HG03354 (cell line): ENCODE data around the gene ARL17B.
"Not testable (repeated sequence)": the region's sequence is repeated elsewhere in the genome, so short reads cannot be mapped to it uniquely, and the experiment has no call there.

Experiments used
- ATAC-seq: cut with Tn5 transposase; IDR thresholded peaks from one replicate; pipeline ENCODE4 v1.9.1; 2021; ENCODE audit warnings: mild to moderate bottlenecking; ENCODE audit not compliant: unreplicated experiment, poor library complexity, severe bottlenecking

ARL17B gene

DNA sequence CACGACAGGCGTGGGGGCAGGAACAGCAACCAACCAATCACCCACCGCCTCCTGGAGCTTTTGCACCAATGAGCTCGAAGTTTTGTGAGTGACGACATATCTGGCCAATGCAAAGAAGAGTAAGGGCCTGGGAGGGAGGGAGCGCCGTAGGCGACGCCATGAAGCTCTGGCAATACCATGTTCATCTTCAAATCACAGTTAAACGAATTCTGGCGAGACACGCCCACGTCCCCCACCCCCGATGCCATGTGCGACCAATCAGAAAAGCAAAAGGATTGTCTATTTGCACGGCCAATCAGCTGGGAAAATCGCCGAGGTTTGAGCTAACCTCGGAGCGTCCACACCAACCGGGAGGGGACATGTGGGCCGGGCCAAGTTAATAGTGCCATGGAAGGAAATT lies at the start of gene ARL17B:
Gene ARL17B (minus strand): TSS at position 12 of the 400 bp plus-strand sequence. CDS start 3,369 bp downstream, outside the sequence.
- ATAC-seq = peak; percentile 89

DNA sequence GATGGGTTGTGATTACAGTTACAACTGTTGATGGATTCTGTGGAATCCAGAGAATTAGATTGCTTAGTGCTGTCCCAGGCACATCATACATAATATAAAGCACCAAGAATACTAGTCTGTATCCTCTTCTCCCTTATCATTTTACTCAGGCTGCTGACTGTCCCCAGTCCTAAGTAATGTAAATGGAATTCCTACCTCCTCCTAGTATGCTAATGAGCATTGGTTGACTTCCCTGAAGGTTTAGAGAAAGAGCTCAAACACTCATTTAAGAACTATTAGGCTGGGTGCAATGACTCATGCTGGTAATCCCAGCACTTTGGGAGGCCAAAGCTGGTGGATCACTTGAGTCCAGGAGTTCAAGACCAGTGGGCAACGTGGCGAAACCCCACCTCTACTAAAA lies 48.3 kb upstream of the ARL17B start:
- not testable (repeated sequence) for ATAC-seq

DNA sequence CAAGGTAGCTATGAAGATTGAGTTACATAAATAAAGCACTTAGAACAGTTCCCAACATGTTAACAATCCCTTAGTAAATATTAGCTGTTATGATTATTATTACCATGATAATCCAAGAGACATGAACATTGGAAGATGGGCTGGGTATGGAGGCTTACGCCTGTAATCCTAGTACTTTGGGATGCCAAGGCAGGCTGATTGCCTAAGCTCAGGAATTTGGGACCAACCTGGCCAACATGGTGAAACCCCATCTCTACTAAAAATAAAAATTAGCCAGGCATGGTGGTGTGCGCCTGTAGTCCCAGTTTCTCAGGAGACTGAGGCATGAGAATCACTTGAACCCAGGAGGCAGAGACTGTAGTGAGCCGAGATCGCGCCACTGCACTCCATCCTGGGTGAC lies 45.6 kb upstream of the ARL17B start:
- not testable (repeated sequence) for ATAC-seq

DNA sequence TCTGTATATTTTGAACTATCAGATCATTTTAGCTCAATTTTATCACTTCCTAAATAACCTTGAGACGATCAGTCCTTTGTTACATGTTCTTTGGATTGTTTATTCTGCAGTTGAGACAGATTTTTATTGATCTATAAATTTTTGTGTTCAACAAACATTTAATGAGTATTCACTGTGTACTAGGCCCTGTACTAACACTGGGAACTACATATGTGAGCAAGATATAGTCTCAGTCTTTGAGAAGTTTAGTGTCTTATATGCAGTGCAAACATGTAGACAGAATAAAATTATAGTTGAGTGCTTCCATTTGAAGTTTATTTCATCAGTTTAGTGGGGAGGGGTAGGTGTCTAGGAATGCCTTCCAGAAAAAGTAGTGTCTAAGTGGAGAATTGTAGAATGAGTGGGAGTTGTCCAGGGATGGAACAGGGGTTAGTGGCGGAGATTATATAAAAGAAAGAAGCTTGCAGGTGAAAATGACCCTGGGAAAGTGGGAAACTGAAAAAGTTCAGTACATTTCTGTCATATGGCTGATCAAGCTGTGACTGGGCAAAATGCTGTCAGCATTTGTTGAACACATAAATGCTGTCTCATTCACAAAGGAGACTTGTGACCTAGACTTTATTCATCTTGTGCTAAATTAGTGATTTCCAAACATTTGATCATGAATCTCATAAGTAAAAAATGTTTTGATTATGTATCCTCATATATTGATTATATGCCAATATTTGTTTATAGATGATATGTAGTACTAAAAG lies 39.6 kb upstream of the ARL17B start:
- not testable (repeated sequence) for ATAC-seq

DNA sequence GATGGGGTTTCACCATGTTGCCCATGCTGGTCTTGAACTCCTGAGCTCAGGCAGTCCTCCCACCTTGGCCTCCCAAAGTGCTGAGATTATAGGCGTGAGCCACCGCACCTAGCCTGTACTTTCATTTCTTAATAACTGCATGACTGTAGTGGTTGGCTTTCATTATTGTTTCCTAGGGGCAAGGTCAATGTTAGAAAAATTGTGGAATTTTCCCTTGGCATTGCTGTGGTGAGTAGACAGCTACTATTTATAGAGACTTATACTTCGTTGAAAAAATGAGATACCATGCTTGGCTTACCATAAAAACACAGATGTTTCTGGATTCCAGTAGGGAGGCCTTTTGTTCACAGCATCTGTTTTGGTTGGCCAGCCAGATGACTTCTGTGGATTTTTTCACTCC lies 39.0 kb upstream of the ARL17B start:
- ATAC-seq = not testable (repeated sequence)

DNA sequence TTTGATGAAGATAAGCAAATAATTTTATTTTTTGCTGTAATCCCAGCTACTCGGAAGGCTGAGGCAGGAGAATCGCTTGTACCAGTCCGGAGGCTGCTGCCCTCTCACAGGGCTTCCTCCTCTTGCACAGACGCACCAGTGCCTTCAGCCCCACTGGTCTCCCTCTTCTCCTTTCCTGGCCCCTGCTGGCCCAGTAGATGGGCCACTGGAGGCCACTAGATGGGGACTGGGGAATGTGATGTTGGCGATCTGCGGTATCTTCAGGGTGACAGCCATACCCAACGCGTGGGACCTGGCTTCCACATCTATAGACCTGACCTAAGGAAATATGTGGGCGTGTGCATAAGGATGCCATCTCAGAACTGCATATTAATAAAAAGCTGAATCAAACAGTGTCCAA lies 38.4 kb upstream of the ARL17B start:
- not testable (repeated sequence) for ATAC-seq

DNA sequence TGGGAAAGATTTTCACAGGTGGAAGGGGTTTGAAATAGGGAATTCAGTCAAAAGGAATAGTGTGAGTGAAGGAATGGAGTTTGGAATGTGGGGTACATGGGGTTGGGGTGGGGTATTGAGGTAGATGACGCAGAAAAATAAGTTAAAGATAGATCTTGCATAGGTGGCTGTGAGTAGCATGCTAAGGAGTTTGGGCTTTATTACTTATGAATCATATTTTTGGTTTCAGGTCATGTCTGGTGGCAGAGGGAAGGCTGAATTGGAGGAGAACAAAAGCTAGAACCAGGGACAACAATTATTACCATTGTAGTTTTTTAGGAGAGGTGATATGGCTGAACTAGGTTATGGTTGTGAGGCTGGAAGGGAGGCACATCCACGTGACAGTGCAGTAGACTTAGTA lies 34.7 kb upstream of the ARL17B start:
- not testable (repeated sequence) for ATAC-seq

DNA sequence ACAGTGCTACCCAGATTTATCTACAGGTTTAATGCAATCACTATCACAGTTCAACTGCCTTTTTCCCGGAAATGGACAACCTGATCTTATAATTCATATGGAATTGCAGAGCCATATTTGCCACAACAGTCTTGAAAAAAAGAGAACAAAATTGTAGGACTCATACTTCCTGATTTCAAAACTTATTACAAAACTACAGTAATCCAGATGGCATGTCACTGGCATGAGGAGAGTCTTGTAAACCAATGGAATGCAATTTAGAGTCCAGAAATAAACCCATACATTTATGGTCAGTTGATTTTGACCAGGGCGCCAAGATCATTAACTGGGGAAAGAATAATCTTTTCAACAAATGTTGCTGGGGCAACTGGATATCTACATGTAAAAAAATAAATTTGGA lies 32.1 kb upstream of the ARL17B start:
- ATAC-seq = not testable (repeated sequence)

DNA sequence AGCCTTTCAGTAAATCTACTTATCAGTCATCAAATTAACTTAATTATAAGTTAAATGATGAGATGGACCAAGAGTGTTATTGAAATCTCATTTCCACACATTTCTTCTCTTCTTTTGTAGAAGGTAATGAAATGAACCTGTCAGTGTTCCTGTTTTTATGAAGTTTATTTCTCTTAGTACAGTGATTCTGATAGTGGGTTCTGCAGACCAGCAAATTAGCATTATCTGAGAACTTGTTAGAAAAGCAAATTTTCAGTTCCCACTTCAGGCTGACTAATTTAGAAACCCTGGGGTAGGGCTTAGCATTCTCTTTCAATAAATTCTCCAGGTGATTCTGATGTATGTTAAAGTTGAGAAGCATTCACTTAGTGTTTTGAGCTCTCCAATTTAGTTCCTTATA lies 23.9 kb upstream of the ARL17B start:
- ATAC-seq = peak; percentile 45

DNA sequence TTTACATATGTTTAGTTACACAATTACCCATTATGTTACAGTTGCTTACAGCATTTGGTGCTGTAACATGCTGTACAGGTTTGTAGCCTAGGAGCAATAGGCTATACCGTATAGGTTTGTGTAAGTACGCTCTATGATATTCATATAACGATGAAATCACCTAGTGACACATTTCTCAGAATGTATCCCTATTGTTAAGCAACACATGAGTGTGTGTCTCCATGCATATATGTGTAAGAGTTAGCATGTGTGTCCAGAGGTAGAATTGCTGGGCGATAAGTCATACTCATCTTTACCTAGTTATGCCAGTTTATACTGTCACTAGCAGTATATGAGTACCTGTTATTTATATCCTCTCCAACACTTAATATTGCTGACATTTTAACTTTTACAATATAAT lies 21.6 kb upstream of the ARL17B start:
- not testable (repeated sequence) for ATAC-seq

DNA sequence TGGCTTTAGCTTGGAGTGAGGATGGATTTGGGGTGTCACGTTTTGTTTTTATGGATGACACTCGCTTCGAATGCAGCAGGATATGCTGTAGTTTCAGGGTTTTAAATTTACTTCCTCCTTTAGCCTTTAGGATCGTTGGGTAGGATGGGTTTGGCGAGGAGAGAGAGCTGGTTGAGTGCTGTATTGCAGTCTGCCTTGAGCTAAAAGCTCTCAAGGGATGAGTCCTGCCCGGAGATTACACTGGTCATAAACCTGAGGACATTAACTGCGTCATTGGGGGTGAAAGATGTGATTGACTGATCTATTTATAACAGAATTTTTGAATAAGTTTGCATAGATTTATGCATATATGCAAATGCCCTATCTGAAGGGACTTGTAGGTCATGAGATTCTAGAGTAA lies 11.9 kb upstream of the ARL17B start:
- ATAC-seq = peak; percentile 58

DNA sequence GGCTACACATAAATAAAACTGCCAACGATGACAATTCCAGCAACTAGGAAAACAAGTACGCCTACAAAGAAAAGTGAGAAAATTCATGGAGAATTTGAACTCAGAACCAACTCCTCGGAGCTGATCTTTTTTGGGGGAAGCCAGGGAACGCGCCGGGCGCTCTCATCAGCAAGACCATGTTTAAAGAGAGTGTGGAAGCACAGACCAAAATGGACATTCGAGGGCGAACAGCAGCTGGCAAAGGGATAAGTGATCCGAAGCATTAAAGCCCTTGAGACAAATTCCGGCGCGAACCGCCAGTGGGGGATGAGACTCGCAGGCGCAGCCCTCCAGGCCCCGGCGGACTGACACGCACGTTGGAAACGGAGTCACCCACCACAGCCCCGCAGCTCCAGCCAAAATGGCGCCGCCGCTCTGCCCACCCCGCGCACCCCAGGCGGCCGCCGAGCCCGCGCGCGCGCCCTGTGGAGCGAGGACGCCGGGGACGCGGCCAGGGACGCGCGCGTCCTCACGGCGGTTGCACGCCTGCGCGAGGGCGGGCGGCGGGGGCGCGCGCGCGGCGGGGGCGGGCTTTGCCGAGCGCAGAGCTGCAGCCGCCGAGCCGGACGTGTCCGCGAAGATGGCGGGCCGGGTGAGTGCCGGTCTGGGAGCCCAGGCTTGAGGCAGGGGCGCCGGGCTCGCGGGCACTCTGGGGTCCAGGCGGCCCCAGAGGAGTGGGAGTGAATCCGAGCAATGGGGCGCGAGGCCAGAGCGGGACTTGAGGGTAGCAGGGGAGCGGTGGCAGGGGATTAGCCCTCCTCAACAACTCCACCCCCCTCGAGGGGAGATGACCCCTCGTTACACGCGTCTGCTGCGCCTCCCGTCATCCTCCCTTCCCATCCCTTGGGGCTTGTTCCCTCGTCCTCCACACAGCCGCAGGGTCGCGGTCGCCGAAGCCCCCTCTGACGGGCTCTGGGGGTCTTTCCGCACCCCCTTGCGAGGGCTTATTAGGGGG lies 11.0 kb upstream of the ARL17B start:
- ATAC-seq = peak; percentile 75

DNA sequence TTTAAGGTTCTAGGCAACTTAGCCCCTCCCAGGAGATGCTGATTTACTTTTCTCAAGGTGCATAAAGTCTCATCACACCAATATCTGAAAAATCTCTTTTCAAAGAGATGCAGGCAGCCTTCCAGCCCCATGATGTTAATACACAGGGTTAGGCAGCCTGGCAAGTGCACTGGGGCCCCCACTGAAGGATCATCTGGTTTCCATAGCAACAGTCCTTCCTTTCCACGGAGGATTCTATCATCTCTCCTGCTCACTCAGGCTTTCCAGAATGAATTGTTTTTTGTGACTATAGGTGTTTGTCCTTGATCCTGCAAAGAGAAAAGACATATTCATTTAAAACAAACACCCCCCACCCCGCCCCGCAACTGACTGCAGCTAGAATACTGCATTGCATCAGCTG lies 6.0 kb upstream of the ARL17B start:
- not testable (repeated sequence) for ATAC-seq

DNA sequence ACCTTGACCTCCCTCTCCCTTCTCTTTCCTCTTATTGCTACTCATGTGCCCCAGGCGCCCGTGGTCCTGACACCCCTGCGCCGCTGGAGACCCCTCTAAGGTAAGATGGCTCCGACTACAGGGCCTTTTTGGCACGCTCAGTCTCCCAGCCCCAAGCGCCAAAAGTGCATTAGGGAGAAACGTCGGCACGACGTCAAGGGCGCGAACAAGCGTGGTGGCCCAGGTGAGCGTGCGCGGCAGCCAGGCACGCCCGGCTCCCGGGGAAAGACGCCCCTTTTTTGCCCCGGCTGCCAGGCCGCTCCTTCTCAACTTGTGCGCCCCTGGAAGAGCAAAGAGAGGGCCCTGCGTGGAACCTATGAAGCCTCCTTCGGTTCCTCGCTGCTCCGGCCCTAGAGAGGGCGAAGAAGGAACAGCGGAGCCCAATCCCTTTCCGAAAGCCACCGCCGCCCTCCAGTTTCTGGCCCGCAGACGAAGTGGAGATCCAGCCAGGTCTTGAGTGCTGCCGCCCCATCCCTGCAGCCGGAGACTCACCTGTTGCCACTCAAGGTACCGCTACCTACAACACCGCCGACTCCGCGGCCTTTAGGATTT lies 326 bp downstream of the ARL17B start:
- peak; percentile 59 for ATAC-seq

DNA sequence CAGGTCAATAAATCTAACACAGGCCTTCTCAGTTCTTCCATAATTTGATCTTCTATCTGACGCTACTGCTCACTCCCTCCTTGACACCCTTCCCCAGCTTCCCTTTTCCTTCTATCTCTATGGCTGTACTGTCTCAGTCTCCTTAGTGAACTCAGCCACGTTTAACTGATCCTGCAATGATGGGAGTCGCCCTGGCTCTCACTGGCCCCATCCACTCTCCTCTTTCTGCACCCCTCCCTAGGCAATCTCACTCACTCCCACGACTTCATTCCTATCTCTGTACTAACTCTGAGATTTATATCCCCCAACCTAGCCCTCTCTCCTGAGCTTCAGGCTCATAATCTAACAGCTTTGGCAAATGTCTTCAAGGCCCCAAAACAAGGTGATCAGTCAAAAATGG lies 7.7 kb downstream of the ARL17B start:
- not testable (repeated sequence) for ATAC-seq

DNA sequence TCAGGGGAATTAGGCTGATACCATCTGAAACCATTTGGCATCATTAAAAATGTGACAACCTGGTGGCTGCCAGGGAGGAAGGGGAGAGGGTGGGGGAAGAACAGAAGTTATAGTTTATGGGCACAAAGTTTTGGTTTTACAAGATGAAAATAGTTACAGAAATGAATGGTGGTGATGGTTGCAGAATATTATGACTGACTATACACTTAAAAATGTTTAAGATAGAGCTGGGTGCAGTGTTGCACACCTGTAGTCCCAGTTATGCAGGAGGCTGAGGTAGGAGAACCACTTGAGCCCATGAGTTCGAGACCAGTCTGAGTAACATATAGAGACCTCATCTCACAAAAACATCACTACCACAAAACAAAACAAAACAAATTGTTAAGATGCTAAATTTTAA lies 12.5 kb downstream of the ARL17B start:
- not testable (repeated sequence) for ATAC-seq

DNA sequence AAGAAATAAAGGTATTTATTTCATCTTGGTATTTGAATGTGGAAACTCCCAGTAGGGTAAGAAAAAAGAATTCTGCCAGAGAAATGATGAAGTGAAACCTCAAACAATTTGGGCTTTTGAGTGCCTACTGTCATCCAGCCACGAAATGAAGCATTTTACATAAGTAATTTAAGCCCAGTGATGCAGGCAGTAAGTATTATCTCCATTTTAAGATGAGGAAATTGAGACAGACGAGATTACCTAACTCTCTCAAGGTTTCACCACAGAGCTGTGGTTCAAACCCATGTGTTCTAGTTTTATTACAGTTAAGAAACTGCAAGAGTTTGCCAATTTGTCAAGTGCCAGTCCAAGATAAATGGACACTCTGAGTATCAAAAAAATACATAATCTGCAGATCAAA lies 13.2 kb downstream of the ARL17B start:
- not testable (repeated sequence) for ATAC-seq

DNA sequence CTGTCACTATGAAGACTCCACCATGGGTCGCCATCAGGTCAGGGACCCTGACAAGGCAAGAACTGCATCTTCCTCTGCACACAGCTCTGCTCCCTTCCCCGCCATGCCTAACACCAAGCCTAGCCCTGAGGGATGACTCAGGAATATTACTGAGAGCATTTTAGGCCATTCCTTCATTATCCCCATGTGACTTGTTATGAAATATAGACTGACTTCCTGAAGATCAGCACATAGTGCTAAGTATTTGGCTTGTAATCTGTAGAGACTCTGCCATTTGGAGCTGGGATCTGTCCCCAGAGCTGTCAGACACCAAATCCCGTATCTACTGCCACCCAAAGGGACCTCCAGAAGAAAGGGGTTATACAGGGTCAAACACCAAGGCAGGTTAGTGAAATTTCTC lies 19.4 kb downstream of the ARL17B start:
- not testable (repeated sequence) for ATAC-seq

DNA sequence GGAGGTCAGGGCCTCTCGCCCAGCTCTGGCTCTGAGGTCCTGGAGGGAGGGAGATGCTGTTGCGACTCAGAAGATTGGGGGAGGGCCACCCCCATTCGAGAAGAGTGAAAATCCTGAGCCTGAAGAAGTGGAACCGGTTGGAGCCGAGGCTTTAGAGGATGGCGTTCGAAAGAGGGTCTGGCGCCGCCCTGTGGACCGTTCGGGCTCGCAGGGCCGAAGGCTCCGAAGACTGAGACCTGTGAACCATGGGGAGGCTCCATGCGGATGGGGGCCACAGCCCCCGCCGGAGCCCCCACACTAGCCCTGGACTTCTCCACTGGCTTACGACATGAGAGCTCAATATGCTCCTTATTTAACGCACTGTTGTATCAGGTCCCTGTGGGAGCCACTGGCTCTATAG lies 20.3 kb downstream of the ARL17B start:
- ATAC-seq = not testable (repeated sequence)

DNA sequence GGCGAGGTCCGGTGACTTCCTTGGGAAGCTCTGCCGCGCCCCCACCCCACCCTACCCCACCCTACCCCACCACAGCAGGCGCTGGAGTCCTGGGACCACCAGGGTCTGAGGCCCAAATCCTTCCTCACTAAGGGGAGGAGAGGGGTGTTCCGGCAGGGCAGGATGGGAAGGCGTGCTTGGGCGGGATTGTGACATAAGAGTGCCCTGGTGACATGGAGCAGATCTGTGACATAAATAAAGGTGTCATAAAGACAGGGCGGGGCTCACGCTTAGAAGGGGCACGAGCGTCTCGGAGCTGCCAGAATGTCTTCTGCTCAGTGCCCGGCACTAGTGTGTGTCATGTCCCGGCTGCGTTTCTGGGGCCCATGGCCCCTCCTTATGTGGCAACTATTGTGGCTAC lies 66.7 kb downstream of the ARL17B start, which contains the start of gene LRRC37A:
Gene LRRC37A (plus strand): TSS at position 301 of the 400 bp plus-strand sequence. CDS start 3 bp downstream, at position 304.
- not testable (repeated sequence) for ATAC-seq
